H1 (cell line): ENCODE measurements around the gene KRTAP4-7. TPM values are rescaled to one million over a fixed set of nuclear protein-coding genes. Genes with fewer than 3 reads are reported as not detected.

Experiments
- CTCF ChIA-PET: fragments of 300-600 bp; sonication (Branson Sonifier 250); formaldehyde crosslinking; loops from one replicate; lab custom pipeline; 2021; ENCODE audit not compliant: partially characterized antibody; lab: Charles Lee
- POLR2A ChIA-PET: fragments of 300-600 bp; sonication (Branson Sonifier 250); formaldehyde crosslinking; loops from one replicate; lab custom pipeline; 2021; ENCODE audit warnings: inconsistent platforms; ENCODE audit not compliant: partially characterized antibody; lab: Charles Lee
- DNase-seq, 2 experiments: peaks; one replicate each; pipeline versions ENCODE4 v3.0.0 to v3.0.0-alpha.2; 2010 to 2022; ENCODE audit warnings: low spot score in 2 of 2, low read depth in 1 of 2, mixed read lengths in 1 of 2
- FAIRE-seq: peaks from 2 replicates; lab custom pipeline; 2011; peaks lifted over from hg19 to GRCh38; lab: Jason Lieb, UNC
- H2AFZ ChIP-seq: 2 replicates; pipeline ENCODE4 v1.8.1; 2012; ENCODE audit warnings: low read length, inconsistent platforms
- H2AK5ac ChIP-seq: 2 replicates; pipeline ENCODE4 v1.6.1; 2013; ENCODE audit warnings: low read depth, low read length
- H2BK120ac ChIP-seq: replicated peaks from 2 replicates; pipeline ENCODE3; 2013; ENCODE audit warnings: low read depth, low read length, inconsistent platforms
- H2BK12ac ChIP-seq: 2 replicates; pipeline ENCODE4 v1.6.1; 2013; ENCODE audit warnings: low read depth, low read length
- H2BK15ac ChIP-seq: 2 replicates; pipeline ENCODE4 v1.6.1; 2013; ENCODE audit warnings: low read length
- H2BK20ac ChIP-seq: 2 replicates; pipeline ENCODE4 v1.6.1; 2013; ENCODE audit warnings: low read length
- H2BK5ac ChIP-seq: 2 replicates; pipeline ENCODE4 v1.6.1; 2013; ENCODE audit warnings: low read depth, low read length
- H3K14ac ChIP-seq: 2 replicates; pipeline ENCODE4 v1.6.1; 2013; ENCODE audit warnings: inconsistent platforms; ENCODE audit not compliant: insufficient read length
- H3K18ac ChIP-seq: 2 replicates; pipeline ENCODE4 v1.6.1; 2013; ENCODE audit warnings: low read length; ENCODE audit errors: extremely low read depth
- H3K23ac ChIP-seq: 2 replicates; pipeline ENCODE4 v1.6.1; 2013; ENCODE audit warnings: inconsistent platforms; ENCODE audit not compliant: insufficient read length
- H3K23me2 ChIP-seq: 2 replicates; pipeline ENCODE4 v1.6.1; 2013; ENCODE audit warnings: low read depth, low read length
- H3K27ac ChIP-seq: 2 replicates; pipeline ENCODE4 v1.6.1; 2011; ENCODE audit warnings: low read depth, low read length, inconsistent platforms
- H3K27me3 ChIP-seq, 4 experiments: replicated peaks in 1 of 4; 1 replicate in 1 of 4; 2 replicates in 3 of 4; pipeline versions ENCODE4 v1.6.1 to v1.8.1; 2011 to 2013; ENCODE audit warnings: low read length in 3 of 4, mild to moderate bottlenecking in 3 of 4, inconsistent platforms in 2 of 4, mixed read lengths in 2 of 4, moderate library complexity in 1 of 4; ENCODE audit not compliant: control insufficient read depth in 3 of 4, insufficient read depth in 3 of 4; ENCODE audit errors: extremely low read depth in 1 of 4
- H3K36me3 ChIP-seq, 4 experiments: 2 replicates each; pipeline versions ENCODE4 v1.6.1 to v1.8.1; 2011 to 2013; ENCODE audit warnings: mild to moderate bottlenecking in 4 of 4, low read length in 3 of 4, moderate library complexity in 2 of 4, control low read depth in 1 of 4, inconsistent platforms in 1 of 4; ENCODE audit not compliant: insufficient read depth in 4 of 4, control insufficient read depth in 2 of 4
- H3K4ac ChIP-seq: replicated peaks from 2 replicates; pipeline ENCODE3; 2013; ENCODE audit warnings: low read length, low read depth, mixed read lengths, inconsistent platforms; ENCODE audit not compliant: insufficient read length
- H3K4me1 ChIP-seq, 4 experiments: replicated peaks in 1 of 4; 1 replicate in 1 of 4; 2 replicates in 3 of 4; pipeline versions ENCODE4 v1.6.1 to v1.8.1; 2011 to 2013; ENCODE audit warnings: low read length in 3 of 4, inconsistent platforms in 2 of 4, mixed read lengths in 1 of 4; ENCODE audit not compliant: insufficient read depth in 4 of 4, control insufficient read depth in 3 of 4
- H3K4me2 ChIP-seq, 2 experiments: 2 replicates each; pipeline versions ENCODE4 v1.6.1 to v1.8.1; 2011 to 2013; ENCODE audit warnings: low read depth in 2 of 2, low read length in 2 of 2, control low read depth in 1 of 2, inconsistent platforms in 1 of 2, mild to moderate bottlenecking in 1 of 2; ENCODE audit not compliant: insufficient read depth in 1 of 2
- H3K4me3 ChIP-seq, 4 experiments: fragments of 200-600, 300-600 bp in 1 of 4; sonication (generic), shearing (Covaris generic), sonication (Bioruptor Twin) in 1 of 4; 2 replicates each; pipeline versions ENCODE4 v1.5.1 to v1.8.1; 2011 to 2016; ENCODE audit warnings: low read length in 4 of 4, low read depth in 3 of 4, control low read depth in 2 of 4, inconsistent platforms in 2 of 4, mild to moderate bottlenecking in 2 of 4, mixed read lengths in 1 of 4, moderate library complexity in 1 of 4; ENCODE audit not compliant: insufficient read depth in 2 of 4; ENCODE audit errors: extremely low read depth in 1 of 4
- H3K56ac ChIP-seq: replicated peaks from 2 replicates; pipeline ENCODE3; 2013; ENCODE audit warnings: low read depth, mild to moderate bottlenecking, mixed read lengths, low read length, inconsistent platforms; ENCODE audit not compliant: insufficient read length
- H3K79me1 ChIP-seq: 2 replicates; pipeline ENCODE4 v1.6.1; 2013; ENCODE audit warnings: low read depth, low read length, control low read depth
- H3K79me2 ChIP-seq, 2 experiments: 2 replicates each; pipeline versions ENCODE4 v1.6.1 to v1.8.1; 2012 to 2013; ENCODE audit warnings: low read length in 2 of 2, mild to moderate bottlenecking in 2 of 2, inconsistent platforms in 1 of 2; ENCODE audit not compliant: insufficient read depth in 2 of 2, control insufficient read depth in 1 of 2
- H3K9ac ChIP-seq, 4 experiments: replicated peaks in 1 of 4; 1 replicate in 1 of 4; 2 replicates in 3 of 4; pipeline versions ENCODE4 v1.6.1 to v1.8.1; 2011 to 2013; ENCODE audit warnings: low read depth in 3 of 4, low read length in 3 of 4, control low read depth in 2 of 4, mild to moderate bottlenecking in 2 of 4, moderate library complexity in 2 of 4, inconsistent platforms in 1 of 4; ENCODE audit errors: extremely low read depth in 1 of 4
- H3K9me3 ChIP-seq, 2 experiments: 2 replicates each; pipeline versions ENCODE4 v1.6.1 to v1.8.1; 2012 to 2013; ENCODE audit warnings: mild to moderate bottlenecking in 2 of 2, moderate library complexity in 2 of 2, control low read depth in 1 of 2, inconsistent platforms in 1 of 2, low read depth in 1 of 2, low read length in 1 of 2, mixed read lengths in 1 of 2; ENCODE audit not compliant: insufficient read depth in 2 of 2
- H4K20me1 ChIP-seq, 2 experiments: replicated peaks in 1 of 2; 2 replicates each; pipeline versions ENCODE3 to v1.8.1; 2011 to 2013; ENCODE audit warnings: inconsistent platforms in 2 of 2, low read length in 2 of 2, mild to moderate bottlenecking in 1 of 2; ENCODE audit not compliant: insufficient read depth in 2 of 2, control insufficient read depth in 1 of 2
- H4K5ac ChIP-seq: 2 replicates; pipeline ENCODE4 v1.6.1; 2013; ENCODE audit warnings: low read length, low read depth, mixed read lengths, inconsistent platforms; ENCODE audit not compliant: insufficient read length
- H4K8ac ChIP-seq: 2 replicates; pipeline ENCODE4 v1.8.0; 2013; ENCODE audit warnings: mild to moderate bottlenecking, moderate library complexity, low read length, inconsistent platforms; ENCODE audit not compliant: insufficient read depth; ENCODE audit errors: extremely low read depth
- H4K91ac ChIP-seq: replicated peaks from 2 replicates; pipeline ENCODE3; 2013; ENCODE audit warnings: low read length, mixed read lengths, inconsistent platforms; ENCODE audit not compliant: insufficient read length
- CEBPB ChIP-seq: IDR thresholded peaks from 2 replicates; pipeline ENCODE4 v1.6.1; 2012; ENCODE audit warnings: low read depth, low read length
- CHD2 ChIP-seq: IDR thresholded peaks from 2 replicates; pipeline ENCODE4 v1.6.1; 2012; ENCODE audit warnings: low read length, improper control_type of control experiment
- CTBP2 ChIP-seq: IDR thresholded peaks from 2 replicates; pipeline ENCODE4 v1.7.0; 2011; ENCODE audit warnings: borderline replicate concordance, mild to moderate bottlenecking, moderate library complexity, mixed read lengths, low read length; ENCODE audit not compliant: insufficient read depth, insufficient read length
- FOSL1 ChIP-seq: IDR thresholded peaks from 2 replicates; pipeline ENCODE4 v1.6.1; 2011; ENCODE audit warnings: mild to moderate bottlenecking, low read depth, low read length, moderate library complexity; ENCODE audit not compliant: insufficient read depth
- JUN ChIP-seq: IDR thresholded peaks from 2 replicates; pipeline ENCODE4 v1.6.1; 2011; ENCODE audit warnings: low read depth, mild to moderate bottlenecking, improper control_type of control experiment, low read length
- KDM1A ChIP-seq: fragments of 200-600, 300-600 bp; sonication (generic); IDR thresholded peaks from 2 replicates; pipeline ENCODE4 v1.7.1; 2016; ENCODE audit warnings: mild to moderate bottlenecking, low read length, borderline replicate concordance
- RNF2 ChIP-seq: fragments of 200-900, 300-1000 bp; sonication (generic); IDR thresholded peaks from 2 replicates; pipeline ENCODE4 v1.7.1; 2016; ENCODE audit warnings: borderline replicate concordance, low read depth, mild to moderate bottlenecking, antibody characterized with exemption, low read length; ENCODE audit not compliant: poor library complexity, severe bottlenecking; ENCODE audit errors: missing control alignments
- SAP30 ChIP-seq: fragments of 300-600 bp; sonication (generic); IDR thresholded peaks from 2 replicates; pipeline ENCODE4 v1.7.1; 2012; ENCODE audit warnings: low read length, moderate library complexity, mild to moderate bottlenecking, inconsistent platforms; ENCODE audit not compliant: insufficient read depth, insufficient replicate concordance
- SIRT6 ChIP-seq: IDR thresholded peaks from one replicate; pipeline ENCODE4 v1.7.1; 2012; ENCODE audit warnings: low read length, inconsistent platforms
- SP4 ChIP-seq: IDR thresholded peaks from 2 replicates; pipeline ENCODE4 v1.6.1; 2012; ENCODE audit warnings: low read length, inconsistent platforms
- SRF ChIP-seq: IDR thresholded peaks from 2 replicates; pipeline ENCODE4 v1.6.1; 2011; ENCODE audit warnings: mild to moderate bottlenecking, low read depth, low read length, moderate library complexity
- WGBS, 2 experiments: shearing (Covaris generic) in 1 of 2; methylation state at CpG; one replicate each; pipeline versions ENCODE4 v1.1.6 to v1.1.7; 2013 to 2015; ENCODE audit warnings: low lambda C conversion rate in 2 of 2, mixed read lengths in 2 of 2, inconsistent platforms in 1 of 2, low coverage in 1 of 2, missing lambda C conversion rate in 1 of 2; ENCODE audit not compliant: insufficient replicate concordance in 2 of 2, insufficient coverage in 1 of 2, insufficient read length in 1 of 2; ENCODE audit errors: extremely low coverage in 1 of 2, missing lambda C conversion rate in 1 of 2; 5-methylcytosine and 5-hydroxymethylcytosine counted together
- polyA plus RNA-seq, 7 experiments: library from polyadenylated mRNA; depleted of rRNA in 3 of 7; stranded (reverse) in 5 of 7; unstranded in 2 of 7; fragments of >200 nt in 5 of 7; fragments of 200-250 nt in 2 of 7; gene quantifications; 1 replicate in 5 of 7; 2 replicates in 1 of 7; 4 replicates in 1 of 7; pipeline versions ENCODE4 v1.2.1 to v1.2.3, GENCODE V29; 2011 to 2013; ENCODE audit warnings: missing spikeins in 2 of 7, mixed read lengths in 2 of 7
- total RNA-seq: library from RNA; stranded (reverse); fragmentation: NEBNext Ultra II Directional; extraction: Animal tissue kit (Norgen Biotek cat#: 25700); gene quantifications from 2 replicates; pipeline ENCODE4 v1.2.1, GENCODE V29; 2021
- TF ChIP-seq, protein P1 (sequence below): IDR thresholded peaks from 2 replicates; pipeline ENCODE4 v1.6.1; 2012; ENCODE audit warnings: low read length, inconsistent platforms

KRTAP4-7 gene
- total and polyA plus RNA-seq, 2 of the 8 experiments (the other 6 are each of a cell fraction or from before 2014, with no cell fraction given), result not detected

DNA sequence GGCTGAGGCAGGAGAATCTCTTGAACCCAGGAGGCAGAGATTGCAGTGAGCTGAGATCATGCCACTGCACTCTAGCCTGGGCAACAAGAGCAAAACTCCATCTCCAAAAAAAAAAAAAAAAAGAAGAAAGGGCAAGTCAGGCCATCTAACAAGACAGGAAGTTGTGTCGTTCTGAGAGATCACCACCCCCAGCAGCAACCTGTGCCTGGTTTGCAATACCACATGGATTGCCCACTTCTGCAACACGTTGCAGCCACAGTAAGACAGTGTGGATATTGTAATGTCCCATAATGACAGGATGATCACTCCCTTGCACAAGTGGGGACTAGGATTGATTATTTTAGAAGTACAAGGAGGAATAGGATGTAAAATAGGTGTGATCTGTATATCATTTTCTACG lies 14.9 kb upstream of the KRTAP4-7 start:
- H3K9ac ChIP-seq, result no peak overlapping the region
- H4K91ac ChIP-seq, result no peak overlapping the region
- H2BK12ac ChIP-seq, result no peak overlapping the region
- no peak overlapping the region for H3K27ac ChIP-seq
- H2BK5ac ChIP-seq, result no peak overlapping the region
- FAIRE-seq, result no peak
- no peaks in the 10 kb centered on the region for H3K79me1 ChIP-seq
- ChIA-PET POLR2A (no interaction called here), CTCF (no interaction called here)
- H2BK20ac ChIP-seq, result no peak overlapping the region
- H3K27me3 ChIP-seq, result no peaks in the 10 kb centered on the region
- no peaks in the 10 kb centered on the region for H3K4me1 ChIP-seq
- no peaks in the 10 kb centered on the region for H3K79me2 ChIP-seq
- H3K9me3 ChIP-seq, result no peaks in the 10 kb centered on the region
- no peaks in the 10 kb centered on the region for H3K36me3 ChIP-seq
- no peak overlapping the region for H3K18ac ChIP-seq
- H3K4me2 ChIP-seq, result no peak overlapping the region
- 82% methylated on average over 3 of the region's 3 CpGs; no CpG with 5 or more reads in 1 of the 2 experiments for WGBS, 2 experiments
- no peak overlapping the region for H3K56ac ChIP-seq
- no peak overlapping the region for H3K4me3 ChIP-seq
- no peak for DNase-seq
- H2BK120ac ChIP-seq, result no peak overlapping the region
- no peak overlapping the region for H3K4ac ChIP-seq
- no peaks in the 10 kb centered on the region for H4K20me1 ChIP-seq
- H4K8ac ChIP-seq, result no peak overlapping the region
- no peak overlapping the region for H3K14ac ChIP-seq
- H2AK5ac ChIP-seq, result no peak overlapping the region
- no peak overlapping the region for H2AFZ ChIP-seq
- no peaks in the 10 kb centered on the region for H3K23me2 ChIP-seq
- H3K23ac ChIP-seq, result no peak overlapping the region
- no peak overlapping the region for H4K5ac ChIP-seq
- no peak overlapping the region for H2BK15ac ChIP-seq
- no peak for TF ChIP-seq RNF2
- TF ChIP-seq, protein P1, sequence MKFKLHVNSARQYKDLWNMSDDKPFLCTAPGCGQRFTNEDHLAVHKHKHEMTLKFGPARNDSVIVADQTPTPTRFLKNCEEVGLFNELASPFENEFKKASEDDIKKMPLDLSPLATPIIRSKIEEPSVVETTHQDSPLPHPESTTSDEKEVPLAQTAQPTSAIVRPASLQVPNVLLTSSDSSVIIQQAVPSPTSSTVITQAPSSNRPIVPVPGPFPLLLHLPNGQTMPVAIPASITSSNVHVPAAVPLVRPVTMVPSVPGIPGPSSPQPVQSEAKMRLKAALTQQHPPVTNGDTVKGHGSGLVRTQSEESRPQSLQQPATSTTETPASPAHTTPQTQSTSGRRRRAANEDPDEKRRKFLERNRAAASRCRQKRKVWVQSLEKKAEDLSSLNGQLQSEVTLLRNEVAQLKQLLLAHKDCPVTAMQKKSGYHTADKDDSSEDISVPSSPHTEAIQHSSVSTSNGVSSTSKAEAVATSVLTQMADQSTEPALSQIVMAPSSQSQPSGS, result no peak
- no peak for TF ChIP-seq SAP30
- no peak for TF ChIP-seq CTBP2
- TF ChIP-seq KDM1A, result no peak
- TF ChIP-seq SIRT6, result no peak
- no peak for TF ChIP-seq SRF
- TF ChIP-seq JUN, result no peak
- no peak for TF ChIP-seq CEBPB
- no peak for TF ChIP-seq CHD2
- TF ChIP-seq FOSL1, result no peak
- TF ChIP-seq SP4, result no peak
